Measurements from ENCODE around the gene BRPF1. TPM values are rescaled to one million over a fixed set of nuclear protein-coding genes. Genes with fewer than 3 reads are reported as not detected.

BRPF1 gene
- total RNA-seq, 1 experiment from 2014 or later: 10.1 TPM

- DNase-seq (ENCODE audit: low spot score): no peak
Measured at GRCh38 chr3:9736831-9737230, 5.3 kb downstream of the BRPF1 start.

GRCh38 chr3:9739181-9739580 lies 7.6 kb downstream of the BRPF1 start:
- no peak for DNase-seq (ENCODE audit: low spot score)

- DNase-seq (ENCODE audit: low spot score): no peak
Measured at GRCh38 chr3:9742560-9742959, 11.0 kb downstream of the BRPF1 start.

- DNase-seq (ENCODE audit: low spot score): no peak
Measured at GRCh38 chr3:9743548-9743947, 12.0 kb downstream of the BRPF1 start.

- no peak for DNase-seq (ENCODE audit: low spot score)
Measured at GRCh38 chr3:9744162-9744561, 12.6 kb downstream of the BRPF1 start.

GRCh38 chr3:9745521-9745920 lies 14.0 kb downstream of the BRPF1 start:
- no peak for DNase-seq (ENCODE audit: low spot score)

- DNase-seq (ENCODE audit: low spot score): no peak
Measured at GRCh38 chr3:9746330-9746729, 14.8 kb downstream of the BRPF1 start.

- no peak for DNase-seq (ENCODE audit: low spot score)
Measured at GRCh38 chr3:9747267-9747666, 15.7 kb downstream of the BRPF1 start.

- DNase-seq (ENCODE audit: low spot score): no peak
Measured at GRCh38 chr3:9748031-9748430, 16.5 kb downstream of the BRPF1 start.

- no peak for DNase-seq (ENCODE audit: low spot score)
Measured at GRCh38 chr3:9749296-9749644, 17.7 kb downstream of the BRPF1 start.

- peak; percentile 99 for DNase-seq (ENCODE audit: low spot score)
Measured at GRCh38 chr3:9749645-9750555, 18.4 kb downstream of the BRPF1 start, which contains the start of gene OGG1. OGG1 (plus strand) TSS chr3:9749952; CDS start chr3:9750287, 335 bp downstream.

GRCh38 chr3:9750556-9751411 lies 19.2 kb downstream of the BRPF1 start:
- no peak for DNase-seq (ENCODE audit: low spot score)

GRCh38 chr3:9754678-9755077 lies 23.1 kb downstream of the BRPF1 start:
- no peak for DNase-seq (ENCODE audit: low spot score)

- no peak for DNase-seq (ENCODE audit: low spot score)
Measured at GRCh38 chr3:9757427-9757826, 25.9 kb downstream of the BRPF1 start.

- no peak for DNase-seq (ENCODE audit: low spot score)
Measured at GRCh38 chr3:9760779-9761505, 29.4 kb downstream of the BRPF1 start.

- no peak for DNase-seq (ENCODE audit: low spot score)
Measured at GRCh38 chr3:9761919-9762318, 30.4 kb downstream of the BRPF1 start.

GRCh38 chr3:9762871-9763270 lies 31.3 kb downstream of the BRPF1 start:
- no peak for DNase-seq (ENCODE audit: low spot score)

- DNase-seq (ENCODE audit: low spot score): no peak
Measured at GRCh38 chr3:9765865-9766264, 34.3 kb downstream of the BRPF1 start.

GRCh38 chr3:9767418-9767817 lies 35.9 kb downstream of the BRPF1 start:
- DNase-seq (ENCODE audit: low spot score): no peak

GRCh38 chr3:9768141-9768775 lies 36.7 kb downstream of the BRPF1 start:
- DNase-seq (ENCODE audit: low spot score): no peak

- no peak for DNase-seq (ENCODE audit: low spot score)
Measured at GRCh38 chr3:9769012-9769411, 37.5 kb downstream of the BRPF1 start.

Data from H4 (cell line).